Neural cell (in vitro differentiated cells): ENCODE results near the gene KIF13A.

ENCODE experiments used
- EP300 ChIP-seq: fragments of 450-650 bp; conservative IDR thresholded peaks from 2 replicates; pipeline ENCODE4 v1.6.1; 2014; ENCODE audit warnings: antibody characterized with exemption, mild to moderate bottlenecking, moderate library complexity; ENCODE audit not compliant: poor library complexity, severe bottlenecking
- POLR2AphosphoS5 ChIP-seq: IDR thresholded peaks from 2 replicates; pipeline ENCODE4 v1.6.1; 2012
- RAD21 ChIP-seq: fragments of 450-650 bp; conservative IDR thresholded peaks from 2 replicates; pipeline ENCODE4 v1.6.1; 2014; ENCODE audit warnings: antibody characterized with exemption, mild to moderate bottlenecking, moderate library complexity
- SMC3 ChIP-seq: fragments of 450-650 bp; conservative IDR thresholded peaks from 2 replicates; pipeline ENCODE4 v1.6.1; 2014; ENCODE audit warnings: antibody characterized with exemption, mild to moderate bottlenecking, moderate library complexity; ENCODE audit not compliant: poor library complexity
- TAF1 ChIP-seq: IDR thresholded peaks from 2 replicates; pipeline ENCODE4 v1.6.1; 2012; ENCODE audit warnings: low read depth
- TF ChIP-seq, protein P1 (sequence below): fragments of 450-650 bp; IDR thresholded peaks from 2 replicates; pipeline ENCODE4 v1.5.1; 2014; ENCODE audit warnings: antibody characterized with exemption, mild to moderate bottlenecking, moderate library complexity; ENCODE audit not compliant: poor library complexity, severe bottlenecking

DNA sequence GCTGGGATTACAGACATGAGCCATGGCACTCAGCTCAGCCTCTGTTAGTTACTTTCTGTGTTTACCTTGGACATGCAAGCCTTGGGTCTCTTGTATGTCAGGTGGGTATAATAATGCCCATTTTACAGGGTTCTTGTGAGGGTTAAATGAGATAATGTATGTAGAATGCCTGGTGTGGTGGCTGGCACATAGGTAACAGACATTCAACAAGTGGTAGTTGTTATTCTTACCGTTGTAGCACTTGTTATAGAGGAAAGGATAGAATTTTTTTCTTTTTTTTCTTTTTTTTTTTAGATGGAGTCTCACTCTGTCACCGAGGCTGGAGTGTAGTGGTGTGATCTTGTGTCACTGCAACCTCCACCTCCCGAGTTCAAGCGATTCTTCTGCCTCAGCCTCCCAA lies 8.0 kb upstream of the KIF13A start:
- TF ChIP-seq POLR2AphosphoS5 (no peak), RAD21 (no peak), SMC3 (no peak), EP300 (no peak), TAF1 (no peak)
- TF ChIP-seq, protein P1, sequence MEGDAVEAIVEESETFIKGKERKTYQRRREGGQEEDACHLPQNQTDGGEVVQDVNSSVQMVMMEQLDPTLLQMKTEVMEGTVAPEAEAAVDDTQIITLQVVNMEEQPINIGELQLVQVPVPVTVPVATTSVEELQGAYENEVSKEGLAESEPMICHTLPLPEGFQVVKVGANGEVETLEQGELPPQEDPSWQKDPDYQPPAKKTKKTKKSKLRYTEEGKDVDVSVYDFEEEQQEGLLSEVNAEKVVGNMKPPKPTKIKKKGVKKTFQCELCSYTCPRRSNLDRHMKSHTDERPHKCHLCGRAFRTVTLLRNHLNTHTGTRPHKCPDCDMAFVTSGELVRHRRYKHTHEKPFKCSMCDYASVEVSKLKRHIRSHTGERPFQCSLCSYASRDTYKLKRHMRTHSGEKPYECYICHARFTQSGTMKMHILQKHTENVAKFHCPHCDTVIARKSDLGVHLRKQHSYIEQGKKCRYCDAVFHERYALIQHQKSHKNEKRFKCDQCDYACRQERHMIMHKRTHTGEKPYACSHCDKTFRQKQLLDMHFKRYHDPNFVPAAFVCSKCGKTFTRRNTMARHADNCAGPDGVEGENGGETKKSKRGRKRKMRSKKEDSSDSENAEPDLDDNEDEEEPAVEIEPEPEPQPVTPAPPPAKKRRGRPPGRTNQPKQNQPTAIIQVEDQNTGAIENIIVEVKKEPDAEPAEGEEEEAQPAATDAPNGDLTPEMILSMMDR: no peak
